ENCODE results near the gene FKBP9.
A peak's percentile ranks its signal among the peaks of the same experiment; 100 is the strongest.
"Not testable (repeated sequence)": the region's sequence is repeated elsewhere in the genome, so short reads cannot be mapped to it uniquely, and the experiment has no call there.

The FKBP9 gene

DNA sequence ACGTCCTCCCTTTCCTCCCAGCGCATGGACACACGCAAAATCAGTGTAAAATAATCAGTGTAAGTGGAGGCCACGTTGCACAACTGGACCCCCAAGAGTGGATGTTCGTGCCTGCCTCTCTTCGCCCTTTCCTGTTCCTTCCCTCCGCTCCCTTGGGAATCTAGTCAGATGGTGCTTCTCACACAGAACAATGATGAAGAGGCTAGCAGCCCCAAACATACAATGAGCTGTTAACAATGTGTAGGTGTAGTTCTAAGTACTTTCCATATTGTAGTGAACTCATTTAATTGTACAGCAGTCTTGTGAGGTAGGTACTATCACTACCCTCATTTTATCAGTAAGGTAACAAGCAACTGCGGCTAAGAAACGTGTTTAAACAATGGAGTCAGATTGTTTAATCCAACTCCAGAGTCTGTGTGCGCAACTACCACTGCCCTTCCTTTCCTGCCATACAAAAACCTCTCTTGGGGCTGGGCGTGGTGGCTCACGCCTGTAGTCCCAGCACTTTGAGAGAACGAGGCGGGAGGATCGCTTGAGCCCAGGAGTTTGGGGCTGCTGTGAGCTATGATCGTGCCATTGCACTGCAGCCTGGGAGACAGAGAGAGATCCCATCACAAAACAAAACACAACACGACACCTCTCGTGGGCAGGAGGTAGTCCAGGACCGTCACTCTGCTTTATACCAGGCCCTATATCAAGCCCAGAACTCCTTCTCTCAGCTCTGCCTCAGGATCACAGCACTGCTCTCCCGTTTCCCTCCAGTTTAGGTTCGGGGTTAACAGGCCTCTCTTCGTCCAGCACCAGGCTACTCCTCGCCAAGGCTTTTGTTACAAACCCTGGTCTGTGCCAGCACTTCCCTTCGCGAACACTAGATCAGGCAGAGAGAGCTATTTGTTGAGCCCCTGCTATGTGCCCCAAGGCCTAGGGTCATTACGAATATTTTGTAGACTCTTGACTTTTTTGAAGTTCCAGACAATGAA lies 1.1 kb downstream of the FKBP9 start:
- no peak for DNase-seq (ENCODE audit: low spot score)

DNA sequence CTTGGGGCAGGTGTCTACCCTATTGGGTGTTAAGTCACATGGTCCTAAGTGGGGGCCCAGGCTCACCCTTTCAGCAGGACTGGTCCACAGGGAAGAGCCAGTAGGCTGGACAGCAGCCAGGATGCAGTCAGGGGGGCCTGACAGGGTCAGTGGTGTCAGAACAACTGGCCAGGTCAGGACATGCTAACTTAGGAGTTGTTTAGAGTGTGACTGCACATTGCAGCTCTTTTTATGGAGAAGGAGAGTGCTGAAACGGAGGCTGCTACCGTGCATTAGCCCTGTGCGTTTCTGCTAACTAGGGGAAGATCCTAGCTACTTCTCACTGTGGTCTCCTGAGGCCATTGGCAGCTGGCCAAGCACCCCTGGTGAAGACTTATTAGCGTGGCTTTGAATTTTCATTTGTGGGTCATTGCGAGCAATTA lies 6.7 kb downstream of the FKBP9 start:
- DNase-seq (ENCODE audit: low spot score), result peak; percentile 33

DNA sequence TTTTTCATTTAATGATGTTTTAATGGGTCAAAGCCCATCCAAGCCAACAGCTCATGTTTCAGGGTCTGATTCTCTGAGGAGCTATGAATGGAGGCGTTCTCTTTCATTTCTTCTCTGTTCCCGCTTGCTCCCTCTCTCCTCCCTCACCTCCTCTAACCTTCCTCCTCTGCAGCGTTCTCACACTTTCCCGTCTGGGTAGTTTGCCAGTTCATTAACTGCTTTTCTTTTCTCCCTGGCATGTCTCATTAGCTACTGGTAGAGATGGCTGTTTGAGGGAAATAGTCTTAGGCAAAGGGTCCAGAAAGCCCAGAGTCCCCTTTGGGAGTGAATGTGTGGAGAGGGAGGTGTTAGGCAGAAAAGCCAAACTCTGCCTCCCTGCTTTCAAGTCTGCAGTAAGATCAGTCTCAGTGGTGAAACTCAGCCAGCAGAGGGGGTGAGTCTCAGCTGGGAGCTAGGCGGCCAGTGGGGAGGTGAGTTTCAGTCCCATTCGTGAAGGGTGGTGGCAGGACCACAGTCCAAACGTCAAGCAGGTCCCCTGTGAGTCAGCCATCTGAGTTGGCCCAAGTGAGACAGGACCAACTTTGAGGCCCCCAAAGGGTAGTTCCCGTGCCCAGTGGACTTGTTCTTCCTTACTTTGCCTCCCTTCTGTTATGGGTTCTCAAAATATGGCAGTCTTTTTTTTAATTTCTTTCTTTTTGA lies 7.4 kb downstream of the FKBP9 start:
- peak; percentile 27 for DNase-seq (ENCODE audit: low spot score)

DNA sequence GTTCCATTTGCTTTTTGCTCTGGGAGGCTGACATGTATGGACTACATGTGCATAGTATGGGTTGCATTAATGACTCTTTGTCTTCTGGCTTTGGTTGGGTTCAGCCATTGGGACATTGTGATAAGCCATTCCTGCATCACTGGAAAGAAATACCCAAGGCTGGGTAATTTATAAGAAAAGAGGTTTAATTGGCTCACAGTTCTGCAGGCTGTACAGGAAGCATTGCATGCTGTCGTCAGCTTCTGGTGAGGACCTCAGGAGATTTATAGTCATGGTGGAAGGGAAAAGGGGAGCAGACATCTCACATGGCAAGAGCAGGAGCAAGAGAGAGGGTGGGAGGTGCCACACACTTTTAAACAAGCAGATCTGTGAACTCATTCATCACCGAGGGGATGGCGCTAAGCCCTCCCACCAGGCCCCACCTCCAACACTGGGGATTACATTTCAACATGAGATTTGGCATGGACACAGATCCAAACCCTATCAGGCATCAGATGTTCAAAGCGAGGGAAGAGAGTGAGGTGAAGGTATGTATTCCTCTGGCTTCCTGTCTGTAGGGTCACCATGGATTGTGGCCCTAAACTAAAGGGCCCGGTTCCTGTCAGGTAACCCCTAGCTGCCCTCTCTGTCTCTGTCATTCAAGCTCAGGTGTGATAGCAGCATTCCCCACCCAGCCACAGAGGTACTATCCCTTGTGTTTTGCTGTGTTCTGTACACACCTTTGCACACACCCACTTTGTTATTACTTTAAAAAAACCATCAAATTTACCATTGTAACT lies 9.4 kb downstream of the FKBP9 start:
- not testable (repeated sequence) for DNase-seq (ENCODE audit: low spot score)

DNA sequence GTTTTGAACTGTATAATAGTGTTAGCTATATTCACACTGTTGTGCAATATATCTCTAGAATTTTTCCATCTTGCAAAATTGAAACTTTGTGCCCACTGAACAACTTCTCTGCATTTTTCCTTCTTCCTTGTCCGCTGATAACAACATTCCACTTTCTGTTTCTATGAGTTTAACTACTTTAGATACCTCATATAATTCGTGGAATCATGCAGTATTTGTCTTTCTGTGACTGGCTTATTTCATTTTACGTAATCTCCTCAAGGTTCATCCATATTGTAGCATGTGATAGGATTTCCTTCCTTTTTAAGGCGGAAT lies 10.0 kb downstream of the FKBP9 start:
- not testable (repeated sequence) for DNase-seq (ENCODE audit: low spot score)

DNA sequence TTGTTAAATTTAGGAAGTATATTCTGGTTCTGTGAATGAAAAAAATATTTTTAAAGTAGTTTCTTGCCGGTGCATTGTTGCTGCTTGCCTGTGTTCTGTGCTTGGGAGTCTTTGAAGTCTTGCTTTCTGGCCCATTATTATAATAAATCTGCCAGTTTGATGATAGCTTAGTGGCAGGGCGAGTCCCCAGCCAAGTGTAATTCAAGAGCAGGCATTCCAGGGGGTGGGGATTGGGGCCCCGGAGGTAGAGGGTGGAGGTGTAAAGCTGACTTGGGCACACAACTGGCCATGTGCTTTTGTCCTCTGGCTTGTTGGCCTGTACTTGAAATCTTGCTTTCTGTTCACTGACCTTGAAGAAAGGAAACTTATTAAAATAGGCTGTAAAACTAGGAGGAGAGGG lies 14.7 kb downstream of the FKBP9 start:
- DNase-seq (ENCODE audit: low spot score), result not testable (repeated sequence)

DNA sequence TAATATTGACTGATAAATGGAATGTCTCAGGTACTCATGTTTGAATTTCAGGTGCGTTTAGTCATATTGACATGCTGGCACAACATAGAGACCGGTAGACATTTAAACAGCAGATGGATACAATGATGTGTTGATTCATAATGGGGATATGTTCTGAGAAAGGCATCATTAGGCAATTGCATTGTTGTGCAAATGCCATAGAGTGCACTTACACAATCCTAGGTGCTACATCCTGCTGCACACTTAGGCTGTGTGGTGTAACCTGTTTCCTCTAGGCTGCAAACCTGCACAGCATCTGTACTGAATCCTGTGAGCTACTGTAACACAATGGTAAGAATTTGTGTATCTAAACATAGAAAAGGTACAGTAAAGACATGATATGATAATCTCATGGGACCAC lies 19.9 kb downstream of the FKBP9 start:
- not testable (repeated sequence) for DNase-seq (ENCODE audit: low spot score)

DNA sequence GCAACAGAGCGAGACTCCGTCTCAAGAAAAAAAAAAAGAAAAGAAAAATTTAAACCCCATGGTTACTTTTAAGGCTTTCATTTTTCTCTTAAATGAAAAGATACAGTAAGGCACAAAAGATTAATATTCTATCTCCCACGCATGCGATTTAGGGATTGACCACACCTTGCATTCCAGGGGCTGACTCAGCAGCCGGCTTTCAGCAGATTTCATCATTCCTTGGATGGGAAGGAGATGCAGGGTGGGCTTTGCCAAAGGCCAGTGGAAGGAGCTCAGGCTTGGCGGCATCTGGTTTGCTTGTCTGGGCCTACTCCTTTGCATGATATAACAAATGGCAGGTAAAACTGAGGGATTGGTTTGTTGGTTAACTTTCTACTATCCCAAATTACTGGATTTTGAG lies 22.0 kb downstream of the FKBP9 start:
- DNase-seq (ENCODE audit: low spot score), result not testable (repeated sequence)

DNA sequence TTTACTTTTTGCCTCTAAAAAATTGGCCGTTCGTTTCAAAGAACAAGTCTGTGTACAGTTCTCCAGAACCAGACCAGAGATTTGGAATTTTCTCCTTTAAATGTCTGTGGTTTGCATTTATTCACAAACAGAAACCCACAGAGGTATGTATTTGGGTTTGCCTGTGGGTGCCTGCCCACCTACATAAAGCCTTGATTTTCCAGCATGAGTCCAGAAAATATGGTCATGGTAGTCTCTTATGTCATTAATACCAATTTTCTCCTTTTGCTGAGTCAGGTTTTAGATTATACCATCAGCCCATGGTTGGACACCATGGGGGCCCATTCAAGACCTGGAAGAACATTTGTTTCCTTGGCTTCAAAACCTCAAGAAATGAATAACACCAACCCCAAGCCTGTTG lies 22.7 kb downstream of the FKBP9 start:
- not testable (repeated sequence) for DNase-seq (ENCODE audit: low spot score)

DNA sequence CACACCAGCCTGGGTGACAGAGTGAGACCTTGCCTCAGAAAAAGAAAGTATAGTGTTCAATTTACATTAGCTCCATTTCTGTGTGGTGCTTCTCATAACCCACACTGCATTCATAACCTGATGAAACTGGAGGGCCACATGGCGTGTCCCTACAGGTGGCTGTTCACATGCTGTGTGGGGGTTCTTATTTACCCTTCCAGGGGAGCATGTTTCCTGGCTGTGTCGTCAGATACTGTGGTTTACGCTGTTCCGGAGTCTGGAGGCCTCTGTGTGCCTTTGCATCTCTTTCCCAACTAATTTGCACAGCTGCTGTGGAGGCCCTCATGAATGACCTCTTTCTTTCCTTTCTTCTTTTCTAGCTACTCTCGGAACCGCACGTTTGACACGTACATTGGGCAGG lies 30.9 kb downstream of the FKBP9 start:
- not testable (repeated sequence) for DNase-seq (ENCODE audit: low spot score)

DNA sequence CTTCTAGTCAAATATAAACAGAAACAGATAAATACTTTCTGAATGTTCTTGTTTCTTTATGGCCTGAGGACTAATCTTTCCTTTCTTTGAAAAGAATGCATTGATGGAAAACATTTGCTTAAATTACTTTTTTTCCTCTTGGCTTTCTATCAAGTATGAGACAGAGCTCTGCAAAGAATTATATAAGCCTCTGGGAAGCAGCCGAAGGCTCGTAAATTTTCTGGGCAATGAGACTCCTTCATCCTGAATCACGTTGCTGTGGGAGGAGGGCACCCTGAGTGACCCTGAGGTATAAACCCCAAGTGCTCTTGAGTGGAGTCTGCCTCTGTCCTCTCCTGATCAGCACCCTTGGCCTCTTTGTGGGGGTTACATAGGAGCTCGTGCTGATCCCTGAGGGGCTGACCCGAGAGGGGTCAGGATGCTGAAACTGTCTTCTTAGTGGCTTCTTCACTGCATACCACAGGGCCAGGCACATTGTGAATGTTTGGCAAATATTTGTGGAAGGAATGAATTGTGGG lies 33.9 kb downstream of the FKBP9 start:
- DNase-seq (ENCODE audit: low spot score), result not testable (repeated sequence)

DNA sequence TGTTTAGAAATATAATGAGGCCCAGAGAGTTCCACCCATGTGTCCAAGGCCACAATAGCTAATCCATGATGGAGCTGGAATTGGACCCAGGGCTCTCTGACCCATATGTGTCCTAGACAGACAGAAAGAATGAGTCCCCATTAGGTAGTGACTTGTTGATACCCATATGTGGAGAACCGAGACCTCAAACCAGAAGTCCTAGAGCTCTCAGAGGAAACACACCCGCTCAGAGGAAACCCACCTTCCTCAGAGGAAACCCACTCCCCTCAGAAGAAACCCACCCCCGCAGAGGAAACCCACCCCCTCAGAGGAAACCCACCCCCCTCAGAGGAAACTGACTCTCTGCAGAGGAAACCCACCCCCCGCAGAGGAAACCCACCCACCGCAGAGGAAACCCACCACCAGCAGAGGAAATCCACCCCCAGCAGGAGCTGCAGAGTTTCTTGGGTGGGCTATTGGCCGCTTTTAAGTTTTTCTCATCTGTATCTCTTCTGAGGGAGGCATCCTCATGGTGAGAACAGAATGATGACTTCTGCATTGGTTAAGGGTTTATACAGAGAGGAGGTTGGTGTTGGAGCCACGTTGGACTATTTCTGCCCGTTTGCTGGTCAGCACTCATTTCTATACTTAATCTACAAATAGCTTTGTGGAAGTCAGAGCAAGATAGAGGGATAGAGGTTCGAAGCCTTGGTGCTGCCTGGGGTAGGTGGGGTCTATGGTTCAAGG lies 34.9 kb downstream of the FKBP9 start:
- DNase-seq (ENCODE audit: low spot score), result not testable (repeated sequence)

DNA sequence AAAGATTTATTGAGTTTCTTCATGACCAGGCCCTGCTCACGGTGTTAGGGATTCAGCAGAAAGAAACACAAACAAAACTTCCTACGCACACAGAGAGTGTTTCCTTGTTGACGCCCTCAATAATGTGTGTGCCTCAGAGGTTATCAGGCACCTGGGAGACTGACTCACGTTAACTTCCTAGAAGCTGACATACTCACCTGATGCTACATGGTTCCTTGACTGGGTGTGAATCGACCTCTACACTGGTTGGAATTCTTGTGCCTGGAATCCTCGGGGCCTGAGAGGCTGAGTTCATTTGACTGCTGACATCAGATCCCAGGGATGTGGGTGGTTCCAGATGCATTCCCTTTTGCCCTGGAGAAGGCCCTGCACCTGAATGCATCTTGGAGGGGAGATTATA lies 35.5 kb downstream of the FKBP9 start:
- DNase-seq (ENCODE audit: low spot score), result not testable (repeated sequence)

DNA sequence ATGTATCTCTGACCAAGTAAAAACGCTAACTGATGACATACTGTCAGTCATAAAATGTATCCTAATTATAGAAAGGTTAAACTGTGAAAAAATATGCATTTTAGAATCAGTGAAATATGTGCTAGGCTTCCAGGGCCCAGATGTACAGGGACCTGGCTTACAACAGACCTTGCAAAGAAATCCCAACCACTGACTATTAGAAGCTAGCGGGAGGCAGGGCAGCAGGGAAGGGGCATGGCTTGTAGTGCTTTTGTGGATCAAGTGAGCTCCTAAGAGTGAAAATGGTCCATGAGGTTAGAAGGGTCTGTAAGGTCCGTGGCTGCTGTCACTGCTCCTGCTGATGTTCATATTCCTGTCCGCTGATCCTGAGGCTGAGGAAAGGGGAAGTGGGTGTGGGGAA lies 40.7 kb downstream of the FKBP9 start:
- not testable (repeated sequence) for DNase-seq (ENCODE audit: low spot score)

DNA sequence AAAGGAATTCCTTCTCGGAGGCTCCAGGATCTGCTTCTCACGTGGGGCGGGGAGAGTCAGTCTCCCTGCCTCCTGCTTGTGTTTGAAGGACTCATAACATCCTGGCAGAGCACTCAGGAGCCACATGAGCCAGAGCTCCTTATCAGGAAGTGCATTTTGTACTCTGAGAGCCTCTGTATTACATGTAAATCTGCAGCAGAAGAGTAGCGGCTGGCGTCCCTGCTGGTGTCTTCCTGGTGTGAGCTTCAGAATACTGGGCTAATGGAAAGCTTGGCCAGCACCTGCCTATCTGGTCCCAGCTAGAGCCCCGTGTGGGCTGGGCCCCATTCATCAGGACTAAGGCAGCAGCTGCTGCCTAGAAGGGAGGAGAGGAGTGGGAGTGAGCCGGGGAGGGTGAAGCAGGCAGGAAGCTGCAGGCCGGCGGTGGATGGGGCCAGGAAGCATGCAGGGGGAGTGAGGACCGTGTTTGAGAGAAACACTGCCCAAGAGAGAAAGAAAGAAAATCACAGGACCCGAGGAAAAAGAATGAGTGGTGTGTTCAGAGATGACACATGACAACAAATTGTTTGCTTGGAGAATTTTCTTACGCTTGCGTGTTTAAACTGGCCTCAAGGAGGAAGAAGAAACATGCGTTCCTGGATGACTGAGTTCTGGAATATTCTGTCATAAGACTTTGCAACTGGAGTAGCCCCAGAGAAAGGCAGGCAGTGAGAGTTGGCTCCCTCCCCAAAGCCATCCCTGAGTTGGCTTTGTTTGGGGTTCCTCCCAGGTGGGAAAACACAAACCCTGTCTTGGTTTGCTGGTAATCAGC lies 41.3 kb downstream of the FKBP9 start:
- not testable (repeated sequence) for DNase-seq (ENCODE audit: low spot score)

DNA sequence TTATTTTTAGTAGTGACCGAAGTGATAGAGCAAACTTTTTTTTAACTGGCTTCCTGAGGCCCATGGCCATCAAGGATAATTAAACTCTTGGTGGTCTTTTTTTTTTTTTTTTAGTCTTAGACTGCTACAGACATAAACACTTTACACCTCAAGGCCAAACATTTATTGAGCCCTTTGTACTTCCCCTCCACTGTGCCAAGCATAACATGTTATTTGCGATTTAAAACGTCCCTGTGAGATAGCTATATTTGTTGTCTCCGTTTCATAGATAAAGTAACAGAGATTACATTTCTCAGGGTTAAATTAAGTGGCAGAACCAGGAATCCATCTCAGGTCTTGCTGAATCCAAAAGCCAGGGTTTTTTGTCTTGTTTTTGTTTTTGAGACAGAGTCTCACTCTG lies 42.1 kb downstream of the FKBP9 start:
- DNase-seq (ENCODE audit: low spot score), result not testable (repeated sequence)

DNA sequence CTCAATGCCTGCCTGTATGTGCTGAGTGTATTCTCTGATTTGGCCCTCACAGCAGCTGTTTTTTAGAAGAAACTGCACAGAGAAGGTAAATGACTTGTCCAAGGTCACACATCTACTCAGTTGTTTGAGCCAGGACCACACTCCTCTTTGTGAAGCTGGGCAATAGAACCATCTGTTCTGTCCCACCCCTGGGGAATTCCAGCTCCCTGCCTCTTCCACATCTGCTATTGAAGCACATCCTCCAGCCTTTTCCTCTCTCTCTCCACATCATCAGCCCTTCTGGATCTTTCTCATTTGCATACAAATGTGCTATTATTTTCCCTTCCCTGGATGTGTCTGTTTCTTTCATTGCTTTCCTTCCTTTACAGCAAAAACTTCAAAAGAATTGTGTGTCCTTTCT lies 45.9 kb downstream of the FKBP9 start:
- not testable (repeated sequence) for DNase-seq (ENCODE audit: low spot score)

DNA sequence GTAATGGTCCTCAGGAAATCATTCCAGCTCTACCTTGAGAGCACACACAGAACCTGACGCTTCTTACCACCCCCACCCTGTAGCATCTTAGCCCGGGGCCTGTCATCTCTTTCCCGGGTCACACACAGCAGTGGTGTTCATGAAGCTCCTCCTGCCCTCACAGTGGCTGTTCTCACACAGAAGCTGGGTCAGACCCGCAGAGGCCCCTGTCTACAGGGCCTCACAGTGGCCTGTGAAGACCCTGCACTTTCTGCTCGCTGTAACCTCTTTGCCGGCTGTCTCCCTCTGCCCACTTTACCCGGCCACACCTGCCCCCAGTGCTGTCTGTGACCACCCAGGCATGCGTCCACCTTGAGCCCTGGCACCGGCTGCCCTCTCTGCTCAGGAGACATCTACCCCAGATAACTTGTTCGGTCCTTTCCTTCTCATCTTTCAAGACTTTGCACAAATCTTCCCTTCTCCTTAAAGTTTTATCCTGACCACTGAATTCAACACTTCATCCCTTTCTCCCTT lies 46.9 kb downstream of the FKBP9 start:
- not testable (repeated sequence) for DNase-seq (ENCODE audit: low spot score)

DNA sequence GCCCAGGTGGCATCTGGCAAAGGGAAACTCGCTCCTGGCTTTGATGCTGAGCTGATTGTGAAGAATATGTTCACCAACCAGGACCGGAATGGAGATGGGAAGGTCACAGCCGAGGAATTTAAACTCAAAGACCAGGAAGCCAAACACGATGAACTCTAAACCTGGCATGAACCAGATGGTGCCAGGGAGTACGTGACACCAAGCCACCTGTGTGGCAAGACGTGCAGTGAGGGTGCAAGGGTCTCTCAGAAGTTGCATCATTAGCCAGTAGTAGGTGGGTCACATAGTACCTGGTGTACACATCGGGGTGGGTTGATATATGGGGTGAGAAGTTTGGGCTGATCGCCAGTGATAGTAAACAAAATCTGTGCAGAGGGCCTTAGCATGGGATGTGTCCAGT lies 48.0 kb downstream of the FKBP9 start:
- DNase-seq (ENCODE audit: low spot score), result not testable (repeated sequence)

DNA sequence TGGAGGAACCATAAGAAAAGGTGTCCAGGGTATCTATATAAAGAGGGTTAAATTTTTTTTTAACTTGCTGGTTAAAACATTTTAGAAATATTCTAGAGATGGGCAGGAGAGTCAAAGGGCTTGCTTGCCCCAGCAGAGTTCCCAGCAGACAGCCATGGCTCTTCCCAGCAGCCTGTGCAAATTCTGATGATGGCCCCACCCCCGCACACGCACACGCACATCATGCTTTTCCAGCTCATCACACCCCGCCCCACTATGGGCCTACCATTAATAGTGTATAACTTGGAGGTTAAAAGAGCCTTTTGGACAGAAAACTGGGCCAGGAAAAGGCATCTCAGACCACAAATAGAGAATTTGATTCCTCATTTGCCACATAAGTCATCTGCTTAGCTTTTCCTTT lies 48.5 kb downstream of the FKBP9 start:
- DNase-seq (ENCODE audit: low spot score), result not testable (repeated sequence)
